Natural killer cell (primary cell): ENCODE measurements around the gene ENPP3. TPM values are rescaled to one million over a fixed set of nuclear protein-coding genes. Genes with fewer than 3 reads are reported as not detected.

Source experiments
- ATAC-seq, 3 donors: fragments of 150-1000 bp in 2 of 3; fragments of 200-7000 bp in 1 of 3; cut with Tn5 transposase; 1 replicate in 1 of 3; 2 replicates in 2 of 3; pipeline ENCODE4 v1.10.0; 2021; ENCODE audit warnings: mild to moderate bottlenecking in 2 of 3, moderate library complexity in 2 of 3
- DNase-seq, 2 donors: peaks; one replicate each; pipeline versions ENCODE4 v3.0.0 to v3.0.0-alpha.2; 2013 to 2021; ENCODE audit warnings: mixed read lengths in 1 of 2
- H3K27ac ChIP-seq: one replicate; pipeline ENCODE4 v1.5.1; 2013; ENCODE audit warnings: mild to moderate bottlenecking, low read length
- H3K27me3 ChIP-seq: one replicate; pipeline ENCODE4 v1.6.1; 2013; ENCODE audit warnings: low read length; ENCODE audit not compliant: control insufficient read depth, insufficient read depth
- H3K36me3 ChIP-seq: one replicate; pipeline ENCODE4 v1.6.1; 2013; ENCODE audit warnings: low read length; ENCODE audit not compliant: control insufficient read depth, insufficient read depth
- H3K4me1 ChIP-seq: one replicate; pipeline ENCODE4 v1.6.1; 2013; ENCODE audit warnings: low read length; ENCODE audit not compliant: control insufficient read depth, insufficient read depth
- H3K4me3 ChIP-seq: one replicate; pipeline ENCODE4 v1.5.1; 2013; ENCODE audit warnings: low read length
- H3K9me3 ChIP-seq: one replicate; pipeline ENCODE4 v1.6.1; 2013; ENCODE audit warnings: low read length; ENCODE audit not compliant: control insufficient read depth, insufficient read depth
- H3K27ac Mint-ChIP-seq, 2 donors: one replicate each; pipeline ENCODE4 v1.8.0; 2022; ENCODE audit warnings: mild to moderate bottlenecking in 2 of 2, mixed read lengths in 2 of 2, moderate library complexity in 1 of 2
- H3K27me3 Mint-ChIP-seq, 2 donors: one replicate each; pipeline ENCODE4 v1.8.0; 2022; ENCODE audit warnings: low read depth in 2 of 2, mixed read lengths in 2 of 2
- H3K36me3 Mint-ChIP-seq: one replicate; pipeline ENCODE4 v1.8.0; 2022; ENCODE audit warnings: mixed read lengths
- H3K4me1 Mint-ChIP-seq, 2 donors: one replicate each; pipeline ENCODE4 v1.8.0; 2022; ENCODE audit warnings: mixed read lengths in 2 of 2
- H3K4me3 Mint-ChIP-seq: one replicate; pipeline ENCODE4 v1.8.0; 2022; ENCODE audit warnings: mild to moderate bottlenecking, moderate library complexity, mixed read lengths
- H3K9me3 Mint-ChIP-seq, 2 donors: one replicate each; pipeline ENCODE4 v1.8.0; 2022; ENCODE audit warnings: mixed read lengths in 2 of 2
- CTCF ChIP-seq: fragments of 200-600 bp; IDR thresholded peaks from one replicate; pipeline ENCODE4 v1.8.0; 2022; ENCODE audit warnings: antibody characterized with exemption
- WGBS: methylation state at CpG from one replicate; pipeline ENCODE4 v1.1.7; 2013; ENCODE audit warnings: missing lambda C conversion rate; ENCODE audit not compliant: insufficient coverage; 5-methylcytosine and 5-hydroxymethylcytosine counted together
- intact Hi-C: fragments of 100-400 bp; cut with micrococcal nuclease; formaldehyde crosslinking; loops from one replicate; pipeline ENCODE4 v1.14.2; 2022
- total RNA-seq, 4 donors: library from RNA; stranded (reverse); fragments of 120-200 nt in 1 of 4; gene quantifications; one replicate each; pipeline versions ENCODE4 v1.2.3 to v1.2.4, GENCODE V29; 2013 to 2022

The ENPP3 gene
- 10 to 100 TPM in 1 of 3 donors, 1 to 10 TPM in 1, under 1 TPM in 1; 0.33 to 32.4 (median 1.8) TPM for total RNA-seq
- total RNA-seq (2013) = 2.0 TPM

DNA sequence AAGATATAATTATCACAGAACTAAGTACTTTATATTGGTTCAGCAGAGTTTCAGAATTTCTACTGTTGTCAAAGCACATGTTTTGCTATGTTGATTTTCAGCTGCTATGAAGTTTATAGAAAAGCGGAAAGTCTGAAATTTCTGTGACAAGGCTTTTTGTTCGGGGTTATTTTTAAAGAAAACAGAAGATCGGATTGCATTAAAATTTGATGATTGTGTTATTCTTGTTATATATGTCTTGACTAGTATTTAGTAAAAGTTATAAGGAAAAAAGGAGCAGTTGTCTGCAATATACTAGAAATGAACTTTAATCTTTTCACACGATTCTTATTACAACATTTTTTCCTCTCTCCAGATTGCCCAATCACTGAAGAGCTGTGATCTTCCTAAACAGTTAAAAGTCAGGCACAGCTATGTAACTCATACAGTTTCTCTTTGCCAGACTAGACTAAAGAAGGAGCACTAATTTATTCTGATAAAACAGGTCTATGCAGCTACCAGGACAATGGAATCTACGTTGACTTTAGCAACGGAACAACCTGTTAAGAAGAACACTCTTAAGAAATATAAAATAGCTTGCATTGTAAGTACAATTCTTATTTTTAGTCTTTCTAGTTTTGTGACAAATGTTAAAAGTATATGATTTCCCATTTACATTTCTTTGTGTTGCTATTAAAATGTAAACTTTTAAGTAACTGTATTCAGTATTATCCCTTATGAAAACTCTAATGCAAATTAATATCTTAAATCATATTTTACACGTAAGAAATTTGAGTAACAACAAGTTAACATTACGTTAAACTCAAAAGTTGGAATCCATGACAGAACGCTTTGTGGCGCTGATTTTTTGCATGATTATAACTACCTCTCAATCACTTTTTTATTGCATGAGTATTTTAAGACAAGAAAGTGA is at the start of gene ENPP3:
Gene ENPP3, plus strand, starts transcription at position 423 of the 913 bp plus-strand sequence. Its CDS starts 83 bp downstream, at position 506.
- no peak for ATAC-seq

DNA sequence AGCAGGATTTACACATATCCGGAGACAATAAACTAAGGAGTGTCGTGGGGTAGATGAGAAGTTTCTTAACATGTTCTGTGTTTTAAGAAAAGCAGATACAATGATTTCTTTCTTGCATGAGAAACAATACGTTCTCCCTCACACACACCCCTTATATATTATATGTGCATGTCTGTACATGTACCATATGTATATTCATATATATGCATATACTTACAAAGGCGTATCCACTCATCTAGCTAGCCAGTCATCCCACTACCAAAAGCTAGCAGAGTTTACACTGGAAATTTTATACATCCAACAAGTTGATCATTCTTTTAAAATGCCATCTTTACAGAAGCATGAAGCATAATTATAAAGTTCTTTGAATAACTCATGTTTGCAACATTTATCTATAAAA is 49.2 kb upstream of the ENPP3 start:
- DNase-seq (no peak), ATAC-seq (no peak)
- Mint-ChIP-seq H3K4me3 (no peak overlapping the region), H3K27me3 (no peaks in the 10 kb centered on the region), H3K27ac (no peak overlapping the region), H3K4me1 (no peaks in the 10 kb centered on the region), H3K36me3 (peaks cover 31% of the 10 kb centered on the region), H3K9me3 (no peaks in the 10 kb centered on the region)
- no peaks in the 10 kb centered on the region for H3K4me1 ChIP-seq
- no peaks in the 10 kb centered on the region for H3K27me3 ChIP-seq
- intact Hi-C loops = no loop called here
- 100% methylated on average over 1 of the region's 4 CpGs for WGBS
- no peak overlapping the region for H3K27ac ChIP-seq
- no peak for TF ChIP-seq CTCF
- peaks cover 94% of the 10 kb centered on the region for H3K36me3 ChIP-seq
- H3K9me3 ChIP-seq = no peaks in the 10 kb centered on the region
- no peak overlapping the region for H3K4me3 ChIP-seq

More for the DNA sequence above, at the start of gene ENPP3:
- H3K4me3 ChIP-seq = no peak within 1 kb of the TSS
- no peak for DNase-seq
- Mint-ChIP-seq H3K4me1 (no peaks in the 10 kb centered on the region), H3K27me3 (peaks cover 0 to 4% of the 10 kb centered on the region in 2 donors), H3K27ac (no peak within 1 kb of the TSS), H3K9me3 (no peaks in the 10 kb centered on the region), H3K36me3 (no peaks in the 10 kb centered on the region), H3K4me3 (no peak within 1 kb of the TSS)
- intact Hi-C loops = no loop called here
- 88% methylated on average over 7 of the region's 10 CpGs for WGBS
- no peaks in the 10 kb centered on the region for H3K27me3 ChIP-seq
- no peak within 1 kb of the TSS for H3K27ac ChIP-seq
- H3K9me3 ChIP-seq = no peaks in the 10 kb centered on the region
- H3K4me1 ChIP-seq = no peaks in the 10 kb centered on the region
- H3K36me3 ChIP-seq = no peaks in the 10 kb centered on the region
- TF ChIP-seq CTCF = no peak

DNA sequence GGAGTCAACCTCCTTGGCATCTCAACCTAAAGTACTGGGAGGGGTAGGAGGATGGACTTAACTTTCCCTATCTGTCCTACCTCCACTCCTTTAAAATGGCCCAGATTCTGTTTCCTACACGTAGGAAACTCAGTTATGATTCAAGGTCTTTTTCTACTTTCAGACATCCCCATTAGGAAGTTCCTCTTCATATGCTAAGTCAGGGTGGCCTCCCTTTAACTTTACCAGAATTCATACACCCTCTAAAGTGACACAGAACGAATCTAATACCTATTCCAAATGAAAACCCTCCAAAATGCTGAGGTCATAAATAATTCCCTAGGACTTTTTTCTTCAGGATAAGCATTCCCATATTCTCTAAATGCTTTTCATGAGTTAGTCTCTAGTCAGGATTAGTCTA is 48.5 kb upstream of the ENPP3 start:
- Histone ChIP-seq H3K4me3 (no peak overlapping the region), H3K9me3 (no peaks in the 10 kb centered on the region), H3K27me3 (no peaks in the 10 kb centered on the region), H3K36me3 (peaks cover 92% of the 10 kb centered on the region), H3K4me1 (no peaks in the 10 kb centered on the region), H3K27ac (no peak overlapping the region)
- no peak for TF ChIP-seq CTCF
- 93% methylated on average over 2 of the region's 2 CpGs for WGBS
- H3K27me3 Mint-ChIP-seq = no peaks in the 10 kb centered on the region
- DNase-seq = no peak
- ATAC-seq = no peak
- H3K36me3 Mint-ChIP-seq = peaks cover 33% of the 10 kb centered on the region
- intact Hi-C loops = no loop called here
- no peaks in the 10 kb centered on the region for H3K9me3 Mint-ChIP-seq
- peak overlapping the region; percentile 30 to 51 for H3K27ac Mint-ChIP-seq
- H3K4me3 Mint-ChIP-seq = no peak overlapping the region
- no peaks in the 10 kb centered on the region for H3K4me1 Mint-ChIP-seq
